ENCODE results near the gene ACVR1B. TPM values are rescaled to one million over a fixed set of nuclear protein-coding genes. Genes with fewer than 3 reads are reported as not detected.
A peak's percentile ranks its signal among the peaks of the same experiment; 100 is the strongest.
"Not testable (repeated sequence)": the region's sequence is repeated elsewhere in the genome, so short reads cannot be mapped to it uniquely, and the experiment has no call there.

ACVR1B gene
- total RNA-seq, 2 experiments from 2014 or later = 8.7 to 9.1 TPM

DNA sequence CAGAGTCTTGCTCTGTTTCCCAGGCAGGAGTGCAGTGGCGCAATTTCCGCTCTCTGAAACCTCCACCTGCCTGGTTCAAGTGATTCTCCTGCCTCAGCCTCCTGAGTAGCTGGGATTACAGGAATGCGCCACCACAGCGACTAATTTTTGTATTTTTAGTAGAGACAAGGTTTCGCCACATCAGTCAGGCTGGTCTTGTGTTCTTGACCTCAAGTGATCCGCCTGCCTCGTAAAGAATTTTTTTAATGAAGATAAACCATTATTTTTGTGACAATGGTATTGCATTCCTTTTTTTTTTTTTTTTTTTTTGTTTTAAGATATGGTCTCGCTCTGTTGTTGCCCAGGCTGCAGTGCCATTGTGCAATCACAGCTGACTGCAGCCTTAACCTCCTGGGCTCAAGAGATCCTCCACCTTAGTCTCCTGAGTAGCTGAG lies 25.8 kb downstream of the ACVR1B start:
- CTCF ChIA-PET = interaction anchor here (0.6 to 2.7 kb wide), 12 partner anchors 15 to 290 kb away, joined by 3 to 21 read pairs (median 3); no protein-coding TSS in a partner anchor
- H3K36me3 Mint-ChIP-seq (ENCODE audit: low read depth) = peaks cover 31% of the 10 kb centered on the region
- H3K27ac Mint-ChIP-seq = no peak overlapping the region
- no peak overlapping the region for H3K4me3 Mint-ChIP-seq
- no peaks in the 10 kb centered on the region for H3K9me3 Mint-ChIP-seq
- DNase-seq = no peak
- H3K27me3 Mint-ChIP-seq (ENCODE audit: low read depth) = no peaks in the 10 kb centered on the region
- peaks cover 54% of the 10 kb centered on the region for H3K4me1 Mint-ChIP-seq (ENCODE audit: low read depth)
- intact Hi-C loops (cut with micrococcal nuclease) = loop anchor here (10.0 kb wide), 1 partner anchor 247 kb away; no protein-coding TSS in a partner anchor

DNA sequence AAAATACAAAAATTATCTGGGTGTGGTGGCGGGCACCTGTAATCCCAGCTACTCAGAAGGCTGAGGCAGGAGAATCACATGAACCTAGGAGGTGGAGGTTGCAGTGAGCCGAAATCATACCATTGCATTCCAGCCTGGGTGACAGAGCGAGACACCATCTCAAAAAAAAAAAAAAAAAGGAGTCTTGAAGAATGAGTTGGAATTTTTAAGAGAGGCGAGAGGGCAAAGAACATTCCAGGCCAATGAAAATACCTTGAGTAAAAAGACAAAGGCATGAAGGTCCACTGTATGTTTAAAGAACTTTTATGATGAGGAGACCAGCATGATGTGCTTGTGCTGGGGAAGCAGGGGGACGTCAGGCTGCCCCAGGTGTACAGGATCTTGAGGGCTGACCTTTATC lies 27.8 kb downstream of the ACVR1B start:
- peaks cover 35% of the 10 kb centered on the region for H3K4me1 Mint-ChIP-seq (ENCODE audit: low read depth)
- not testable (repeated sequence) for H3K27ac Mint-ChIP-seq

GRCh38 chr12:51980051-51980808 lies 28.7 kb downstream of the ACVR1B start:
- CTCF ChIA-PET = interaction anchor here (0.5 to 4.6 kb wide), 25 partner anchors 8 to 160 kb away, joined by 3 to 28 read pairs (median 4); no protein-coding TSS in a partner anchor
- peaks cover 25% of the 10 kb centered on the region for H3K4me1 Mint-ChIP-seq (ENCODE audit: low read depth)
- no peaks in the 10 kb centered on the region for H3K9me3 Mint-ChIP-seq
- H3K27ac Mint-ChIP-seq = no peak overlapping the region
- peaks cover 36% of the 10 kb centered on the region for H3K36me3 Mint-ChIP-seq (ENCODE audit: low read depth)
- intact Hi-C loops (cut with micrococcal nuclease) = loop anchor here (1.0 kb wide), 1 partner anchor 54 kb away; no protein-coding TSS in a partner anchor
- no peaks in the 10 kb centered on the region for H3K27me3 Mint-ChIP-seq (ENCODE audit: low read depth)
- no peak overlapping the region for H3K4me3 Mint-ChIP-seq
- DNase-seq = peak; percentile 78

More for the DNA sequence above, 27.8 kb downstream of the ACVR1B start:
- intact Hi-C loops (cut with micrococcal nuclease) = loop anchor here (10.0 kb wide), 1 partner anchor 245 kb away; no protein-coding TSS in a partner anchor
- H3K4me3 Mint-ChIP-seq; DNase-seq; H3K9me3 Mint-ChIP-seq; H3K27me3 Mint-ChIP-seq (ENCODE audit: low read depth); CTCF ChIA-PET: not testable (repeated sequence)
- peaks cover 36% of the 10 kb centered on the region for H3K36me3 Mint-ChIP-seq (ENCODE audit: low read depth)

DNA sequence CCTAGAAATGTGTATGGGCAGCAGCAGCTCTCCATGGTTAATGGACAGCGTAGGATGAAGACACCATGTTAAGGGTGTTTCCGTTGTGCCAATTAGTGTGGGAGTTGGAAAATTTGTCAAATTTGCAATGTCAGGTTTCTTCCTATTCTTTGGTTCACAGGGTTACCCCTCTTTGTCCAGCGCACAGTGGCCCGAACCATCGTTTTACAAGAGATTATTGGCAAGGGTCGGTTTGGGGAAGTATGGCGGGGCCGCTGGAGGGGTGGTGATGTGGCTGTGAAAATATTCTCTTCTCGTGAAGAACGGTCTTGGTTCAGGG lies 29.3 kb downstream of the ACVR1B start:
- DNase-seq = no peak
- no peak overlapping the region for H3K4me3 Mint-ChIP-seq
- H3K9me3 Mint-ChIP-seq = no peaks in the 10 kb centered on the region
- CTCF ChIA-PET = interaction anchor here (0.5 to 4.6 kb wide), 26 partner anchors 8 to 161 kb away, joined by 3 to 28 read pairs (median 4); no protein-coding TSS in a partner anchor
- intact Hi-C loops (cut with micrococcal nuclease) = loop anchor here (1.0 kb wide), 1 partner anchor 54 kb away; no protein-coding TSS in a partner anchor
- peaks cover 33% of the 10 kb centered on the region for H3K36me3 Mint-ChIP-seq (ENCODE audit: low read depth)
- H3K4me1 Mint-ChIP-seq (ENCODE audit: low read depth) = peaks cover 20% of the 10 kb centered on the region
- H3K27ac Mint-ChIP-seq = no peak overlapping the region
- no peaks in the 10 kb centered on the region for H3K27me3 Mint-ChIP-seq (ENCODE audit: low read depth)

DNA sequence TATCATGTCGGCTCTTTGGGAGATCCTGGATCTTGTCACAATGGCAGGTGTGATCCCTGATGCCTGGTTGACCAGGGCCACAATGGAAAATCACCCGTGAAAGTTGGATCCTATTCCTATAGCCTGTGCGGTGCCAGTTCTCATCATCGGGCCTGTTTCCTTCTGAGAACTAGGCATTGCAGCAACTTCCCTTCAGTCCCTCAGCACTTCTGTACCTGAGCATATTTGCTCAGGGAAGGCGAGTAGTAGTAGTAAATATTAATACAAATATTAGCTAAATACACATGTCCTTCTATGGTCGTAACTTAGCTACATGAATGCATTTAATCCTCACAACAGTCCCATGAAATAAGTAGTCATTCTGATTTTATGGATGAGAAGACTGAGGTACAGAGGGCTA lies 33.2 kb downstream of the ACVR1B start:
- intact Hi-C loops (cut with micrococcal nuclease) = no loop called here

DNA sequence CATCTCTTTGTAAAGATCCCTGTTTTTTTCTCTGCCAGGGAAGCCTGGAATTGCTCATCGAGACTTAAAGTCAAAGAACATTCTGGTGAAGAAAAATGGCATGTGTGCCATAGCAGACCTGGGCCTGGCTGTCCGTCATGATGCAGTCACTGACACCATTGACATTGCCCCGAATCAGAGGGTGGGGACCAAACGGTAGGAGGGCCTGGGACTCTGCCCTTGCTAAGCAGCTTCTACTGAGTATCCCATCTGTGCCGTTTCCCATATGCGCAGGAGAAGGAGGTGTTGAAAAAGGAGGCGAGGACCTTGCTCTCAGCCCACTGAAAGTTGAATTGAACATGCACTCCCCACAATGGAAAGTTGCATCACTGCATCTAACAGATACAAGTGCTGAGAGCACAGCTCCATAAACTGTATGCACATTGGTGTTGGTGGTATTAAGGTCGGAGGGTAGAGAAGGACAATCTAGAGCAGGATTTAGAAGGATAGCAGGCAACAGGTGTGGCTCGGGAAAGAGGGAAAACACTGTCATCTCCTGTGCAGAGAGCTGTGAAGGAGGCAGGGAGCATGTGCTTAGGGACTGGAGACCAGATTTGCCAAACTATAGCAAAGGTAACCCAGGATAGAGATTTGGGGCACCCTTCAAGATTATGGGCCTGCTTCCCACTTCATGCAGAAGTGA lies 33.8 kb downstream of the ACVR1B start:
- no peaks in the 10 kb centered on the region for H3K9me3 Mint-ChIP-seq
- no peak overlapping the region for H3K4me3 Mint-ChIP-seq
- CTCF ChIA-PET = interaction anchor here (0.5 to 2.5 kb wide), 8 partner anchors 8 to 62 kb away, joined by 3 to 12 read pairs (median 3); no protein-coding TSS in a partner anchor
- peaks cover 18% of the 10 kb centered on the region for H3K36me3 Mint-ChIP-seq (ENCODE audit: low read depth)
- H3K27ac Mint-ChIP-seq = no peak overlapping the region
- intact Hi-C loops (cut with micrococcal nuclease) = no loop called here
- no peaks in the 10 kb centered on the region for H3K27me3 Mint-ChIP-seq (ENCODE audit: low read depth)
- no peak for DNase-seq
- peaks cover 6% of the 10 kb centered on the region for H3K4me1 Mint-ChIP-seq (ENCODE audit: low read depth)

More for the DNA sequence above, 33.2 kb downstream of the ACVR1B start:
- DNase-seq = no peak
- peaks cover 8% of the 10 kb centered on the region for H3K4me1 Mint-ChIP-seq (ENCODE audit: low read depth)
- H3K9me3 Mint-ChIP-seq = no peaks in the 10 kb centered on the region
- no peak overlapping the region for H3K4me3 Mint-ChIP-seq
- no peaks in the 10 kb centered on the region for H3K27me3 Mint-ChIP-seq (ENCODE audit: low read depth)
- CTCF ChIA-PET = interaction anchor here (0.5 to 4.6 kb wide), 8 partner anchors 9 to 58 kb away, joined by 3 to 28 read pairs (median 4); no protein-coding TSS in a partner anchor
- H3K36me3 Mint-ChIP-seq (ENCODE audit: low read depth) = peaks cover 18% of the 10 kb centered on the region
- H3K27ac Mint-ChIP-seq = no peak overlapping the region

GRCh38 chr12:51986834-51987233 lies 35.3 kb downstream of the ACVR1B start:
- H3K27ac Mint-ChIP-seq = no peak overlapping the region
- no peaks in the 10 kb centered on the region for H3K9me3 Mint-ChIP-seq
- CTCF ChIA-PET = interaction anchor here (1.5 kb wide), 1 partner anchor 60 kb away, joined by 3 read pairs; no protein-coding TSS in a partner anchor
- peaks cover 15% of the 10 kb centered on the region for H3K36me3 Mint-ChIP-seq (ENCODE audit: low read depth)
- intact Hi-C loops (cut with micrococcal nuclease) = no loop called here
- no peaks in the 10 kb centered on the region for H3K4me1 Mint-ChIP-seq (ENCODE audit: low read depth)
- H3K27me3 Mint-ChIP-seq (ENCODE audit: low read depth) = no peaks in the 10 kb centered on the region
- no peak overlapping the region for H3K4me3 Mint-ChIP-seq
- DNase-seq = no peak

GRCh38 chr12:51992246-51992645 lies 40.7 kb downstream of the ACVR1B start:
- no peak overlapping the region for H3K27ac Mint-ChIP-seq
- H3K27me3 Mint-ChIP-seq (ENCODE audit: low read depth) = no peaks in the 10 kb centered on the region
- CTCF ChIA-PET = interaction anchor here (0.6 to 11.4 kb wide), 17 partner anchors 11 to 126 kb away, joined by 3 to 312 read pairs (median 5); partner anchors contain the start of gene TAMALIN
- H3K36me3 Mint-ChIP-seq (ENCODE audit: low read depth) = peaks cover 6% of the 10 kb centered on the region
- no peak overlapping the region for H3K4me3 Mint-ChIP-seq
- intact Hi-C loops (cut with micrococcal nuclease) = loop anchor here (2.0 to 5.0 kb wide), 2 partner anchors 59 to 130 kb away; partner anchors contain the start of gene NR4A1
- no peaks in the 10 kb centered on the region for H3K9me3 Mint-ChIP-seq
- DNase-seq = no peak
- H3K4me1 Mint-ChIP-seq (ENCODE audit: low read depth) = peaks cover 4% of the 10 kb centered on the region

- Mint-ChIP-seq H3K36me3 (ENCODE audit: low read depth) (peaks cover 8% of the 10 kb centered on the region), H3K9me3 (no peaks in the 10 kb centered on the region), H3K27me3 (ENCODE audit: low read depth) (no peaks in the 10 kb centered on the region), H3K4me1 (ENCODE audit: low read depth) (peaks cover 6% of the 10 kb centered on the region), H3K27ac (peak overlapping the region; percentile 41), H3K4me3 (no peak overlapping the region)
- no peak for DNase-seq
- CTCF ChIA-PET = interaction anchor here (1.4 to 11.4 kb wide), 4 partner anchors 10 to 124 kb away, joined by 6 to 312 read pairs (median 23); no protein-coding TSS in a partner anchor
- intact Hi-C loops (cut with micrococcal nuclease) = loop anchor here (5.0 kb wide), 1 partner anchor 128 kb away; no protein-coding TSS in a partner anchor
These were observed 43.0 kb downstream of the ACVR1B start for GRCh38 chr12:51994539-51994820.

GRCh38 chr12:51994959-51995358 lies 43.5 kb downstream of the ACVR1B start:
- Mint-ChIP-seq H3K27ac (no peak overlapping the region), H3K27me3 (ENCODE audit: low read depth) (no peaks in the 10 kb centered on the region), H3K36me3 (ENCODE audit: low read depth) (peaks cover 8% of the 10 kb centered on the region), H3K9me3 (no peaks in the 10 kb centered on the region), H3K4me1 (ENCODE audit: low read depth) (peaks cover 7% of the 10 kb centered on the region), H3K4me3 (no peak overlapping the region)
- intact Hi-C loops (cut with micrococcal nuclease) = loop anchor here (5.0 kb wide), 1 partner anchor 127 kb away; no protein-coding TSS in a partner anchor
- CTCF ChIA-PET = interaction anchor here (1.2 to 11.4 kb wide), 5 partner anchors 11 to 123 kb away, joined by 3 to 312 read pairs (median 6); no protein-coding TSS in a partner anchor
- DNase-seq = no peak

DNA sequence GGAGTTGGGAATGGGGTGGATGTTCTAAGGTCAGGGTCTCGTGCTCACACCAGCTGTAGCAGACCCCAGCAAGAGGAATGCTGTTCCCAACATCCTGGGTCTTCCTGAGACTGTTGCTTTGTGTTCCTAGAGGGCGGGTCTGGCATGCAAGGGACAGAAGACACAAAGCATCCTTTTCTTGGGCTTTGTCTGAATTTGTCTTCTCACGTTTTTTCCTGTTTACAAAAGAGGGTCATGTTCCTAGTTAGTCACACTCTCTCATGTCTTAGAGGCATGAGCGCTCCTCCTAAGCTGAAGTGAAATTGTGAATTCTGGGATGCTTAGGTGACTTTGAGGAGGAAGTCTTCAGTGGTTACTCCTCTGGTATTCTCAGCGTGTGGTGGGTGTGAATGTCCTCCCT lies 45.6 kb downstream of the ACVR1B start:
- intact Hi-C loops (cut with micrococcal nuclease) = no loop called here
- DNase-seq = no peak
- CTCF ChIA-PET = interaction anchor here (0.6 to 11.4 kb wide), 4 partner anchors 25 to 120 kb away, joined by 3 to 312 read pairs (median 4); no protein-coding TSS in a partner anchor
- Mint-ChIP-seq H3K27ac (no peak overlapping the region), H3K4me3 (no peak overlapping the region), H3K4me1 (ENCODE audit: low read depth) (peaks cover 7% of the 10 kb centered on the region), H3K27me3 (ENCODE audit: low read depth) (no peaks in the 10 kb centered on the region), H3K9me3 (no peaks in the 10 kb centered on the region), H3K36me3 (ENCODE audit: low read depth) (peaks cover 8% of the 10 kb centered on the region)

DNA sequence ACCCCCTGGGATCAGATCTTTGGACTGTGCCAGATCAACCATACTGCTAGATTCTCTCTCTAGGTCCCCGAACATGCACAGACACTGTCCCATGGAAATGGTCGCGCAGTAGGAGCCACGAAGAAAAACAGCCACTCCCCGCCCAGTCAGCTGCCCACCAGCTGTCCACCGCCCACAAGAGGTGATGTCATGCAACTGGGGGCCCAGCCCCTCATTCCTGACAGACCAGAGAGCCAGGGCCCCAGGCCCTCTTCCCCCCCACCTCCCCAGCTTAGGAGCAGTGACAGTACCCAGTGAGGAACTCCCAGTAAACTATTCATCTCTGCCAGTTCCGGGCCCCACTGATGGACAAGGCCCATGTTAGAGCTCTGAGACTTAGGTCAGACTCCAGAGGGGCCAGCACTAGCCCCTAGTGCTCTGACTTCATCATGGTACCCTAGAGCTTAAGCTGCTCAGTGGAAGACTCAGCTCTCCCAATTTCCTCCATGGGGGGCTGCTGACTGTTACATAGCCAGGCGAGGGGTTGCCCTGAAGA lies 51.6 kb downstream of the ACVR1B start:
- Mint-ChIP-seq H3K36me3 (ENCODE audit: low read depth) (peaks cover under 1% of the 10 kb centered on the region), H3K9me3 (no peaks in the 10 kb centered on the region), H3K27me3 (ENCODE audit: low read depth) (peaks cover 3% of the 10 kb centered on the region), H3K27ac (no peak overlapping the region), H3K4me3 (no peak overlapping the region), H3K4me1 (ENCODE audit: low read depth) (peaks cover 13% of the 10 kb centered on the region)
- DNase-seq = no peak
- CTCF ChIA-PET = interaction anchor here (0.6 to 11.9 kb wide), 12 partner anchors 10 to 1719 kb away, joined by 3 to 319 read pairs (median 4); no protein-coding TSS in a partner anchor
- intact Hi-C loops (cut with micrococcal nuclease) = no loop called here
